Skin of body (tissue), 2 donors: ENCODE measurements around the gene ADGRB2. TPM values are rescaled to one million over a fixed set of nuclear protein-coding genes. Genes with fewer than 3 reads are reported as not detected.
A peak's percentile ranks its signal among the peaks of the same experiment; 100 is the strongest.
"Not testable (repeated sequence)": the region's sequence is repeated elsewhere in the genome, so short reads cannot be mapped to it uniquely, and the experiment has no call there.

Experiments used
- DNase-seq: peaks from one replicate; lab custom pipeline; 2025; lab: John Stamatoyannopoulos, UW
- total RNA-seq: library from RNA; depleted of rRNA; stranded (reverse); fragments of >200 nt; gene quantifications from one replicate; pipeline ENCODE4 v1.2.3, GENCODE V29; 2014

ADGRB2 gene
- total RNA-seq, 1 donor from 2014 or later: 9.4 TPM

DNA sequence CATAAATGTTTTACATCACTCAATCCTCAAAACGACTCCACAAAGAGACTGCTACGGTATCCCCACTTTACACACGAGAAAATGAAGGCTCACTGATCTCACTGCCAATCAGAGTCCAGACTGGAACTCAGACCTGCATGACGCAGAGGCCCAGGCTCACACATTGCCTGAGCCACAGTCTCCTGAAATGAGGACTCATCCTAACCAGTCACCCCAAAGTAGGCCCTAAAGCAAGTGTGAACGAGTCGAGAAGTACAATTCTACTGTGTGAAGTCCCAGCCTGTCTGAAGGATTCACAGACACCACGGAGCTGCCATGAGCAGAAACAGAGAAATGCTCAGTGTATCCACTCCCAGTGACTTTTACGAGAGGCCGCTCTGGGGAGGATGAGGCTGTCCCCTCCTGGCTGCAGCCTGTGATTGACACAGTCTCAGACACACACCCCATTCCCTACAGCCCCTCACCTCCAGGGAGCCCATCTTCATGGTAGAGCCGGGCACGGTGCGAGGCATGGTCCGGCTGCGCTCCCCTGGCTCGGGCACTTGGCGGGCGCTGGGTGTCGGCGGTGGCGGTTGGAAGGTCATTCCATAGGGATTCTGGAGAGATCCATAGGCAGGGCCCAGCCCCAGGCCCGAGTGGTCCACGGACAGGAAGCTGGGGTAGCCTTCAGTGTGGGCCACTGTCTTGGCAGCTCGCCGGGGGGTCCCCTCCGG is 33.6 kb downstream of the ADGRB2 start:
- DNase-seq: no peak

DNA sequence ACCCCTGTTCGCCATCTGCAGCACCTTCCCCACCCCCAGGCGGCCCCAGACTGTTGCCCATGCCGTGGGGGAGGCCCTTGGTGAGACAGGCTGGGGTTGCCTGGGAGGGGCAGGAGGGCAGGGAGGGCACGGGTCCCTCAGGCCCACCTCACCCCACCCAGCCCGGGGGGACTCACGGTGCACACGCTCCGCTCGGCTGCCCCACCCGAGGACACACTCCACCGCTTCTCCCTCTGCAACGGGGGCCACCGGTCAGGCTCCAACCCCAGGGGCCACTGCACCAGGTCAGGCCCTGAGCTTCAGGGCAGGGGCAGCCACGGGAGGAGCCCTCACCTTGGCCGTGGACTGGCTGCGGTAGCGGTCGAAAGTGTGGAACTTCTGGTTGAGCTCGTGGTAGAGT is 36.3 kb downstream of the ADGRB2 start:
- no peak for DNase-seq

DNA sequence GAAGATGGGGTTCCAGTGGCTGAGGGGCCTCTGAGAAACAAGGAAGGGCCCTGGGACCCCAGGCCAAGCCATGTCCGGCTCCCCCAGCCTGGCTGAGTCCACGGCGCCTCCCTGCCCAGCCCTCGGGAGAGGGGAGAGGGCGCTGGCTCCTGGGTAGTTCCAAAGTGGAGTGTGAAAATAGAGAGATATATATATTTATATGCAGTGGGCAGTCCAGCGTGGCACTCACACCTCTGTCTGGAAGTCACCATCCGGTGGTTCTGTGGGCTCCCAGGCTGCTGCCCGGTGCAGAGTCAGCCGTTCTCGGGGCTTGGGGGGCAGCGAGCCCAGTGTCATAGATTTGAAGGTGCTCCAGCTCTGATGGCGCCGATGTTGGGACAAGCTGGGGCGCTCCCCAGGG is 36.9 kb downstream of the ADGRB2 start:
- DNase-seq: no peak

DNA sequence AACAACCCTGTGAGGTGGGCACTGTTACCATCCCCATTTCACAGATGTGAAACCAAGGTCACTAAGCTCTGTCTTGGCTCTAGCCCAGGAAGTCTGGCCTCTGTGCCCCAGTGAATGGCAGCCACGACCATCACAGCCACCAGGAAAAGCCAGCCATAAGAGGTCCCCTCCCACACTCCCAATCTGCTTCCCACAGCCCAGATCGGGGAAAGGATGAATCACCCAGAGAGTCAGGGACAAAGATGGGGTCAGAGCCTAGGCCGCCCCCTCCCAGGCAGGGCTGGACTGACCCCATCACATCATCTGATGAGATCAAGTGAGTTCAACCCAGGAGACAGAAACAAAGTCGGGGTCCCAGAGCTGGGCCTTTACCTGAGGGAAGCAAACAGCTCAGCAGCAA is 37.4 kb downstream of the ADGRB2 start:
- DNase-seq: no peak

DNA sequence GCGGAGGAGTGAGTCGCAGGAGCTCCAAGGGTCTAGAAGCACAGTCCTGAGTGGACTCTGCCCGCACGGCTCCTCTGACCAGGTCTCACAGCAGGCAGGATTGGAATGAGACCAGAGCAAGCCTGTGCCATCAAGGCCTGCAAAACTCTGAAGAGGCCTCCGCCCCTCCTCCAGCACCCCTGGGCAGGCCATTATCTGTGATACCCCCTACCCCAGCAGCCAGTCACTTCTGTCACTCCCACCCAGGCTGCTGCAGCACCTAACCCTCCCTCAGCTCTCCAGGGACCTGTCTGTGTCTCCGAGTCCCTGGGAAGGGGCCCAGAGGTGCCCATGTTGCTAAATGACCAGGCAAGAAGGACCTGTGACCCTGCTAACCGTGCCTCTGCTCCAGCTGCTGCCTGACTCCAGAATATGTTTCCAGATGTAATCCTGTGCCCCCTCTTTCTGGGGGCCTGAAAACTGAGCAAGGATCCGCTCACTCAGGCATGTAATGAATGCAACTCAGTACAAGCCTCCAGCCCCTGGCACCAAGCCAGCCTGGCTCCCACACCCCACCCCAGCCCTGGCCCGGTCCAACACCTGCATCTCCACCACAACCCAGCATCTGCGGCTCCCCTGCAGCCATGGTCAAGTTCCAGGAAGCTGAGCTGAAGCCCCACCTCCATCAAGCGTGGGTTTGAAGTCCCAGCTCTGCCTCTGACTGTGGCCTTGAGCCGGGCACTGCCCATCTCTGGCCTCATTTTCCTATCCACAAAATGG is 38.2 kb downstream of the ADGRB2 start:
- no peak for DNase-seq

DNA sequence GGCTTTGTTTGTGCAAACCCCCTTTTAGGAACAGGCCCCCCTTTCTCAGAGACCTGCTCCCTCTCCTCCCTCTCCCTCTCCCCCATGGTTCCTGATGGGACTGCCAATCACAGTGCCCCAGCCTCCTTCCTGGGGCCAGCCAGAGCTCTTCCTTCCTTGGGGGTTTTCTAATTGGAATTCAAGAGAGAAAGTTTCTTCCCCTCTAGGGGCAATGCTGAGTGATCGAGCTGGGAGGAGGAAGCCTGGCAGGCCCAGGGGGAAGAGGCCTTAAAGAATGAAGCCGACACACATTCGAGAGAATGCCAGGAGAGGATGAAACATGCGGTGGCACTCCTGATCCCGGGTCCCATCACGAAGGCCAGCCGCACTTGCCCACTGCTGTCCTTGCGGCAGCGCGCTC is 39.0 kb downstream of the ADGRB2 start:
- DNase-seq: no peak

DNA sequence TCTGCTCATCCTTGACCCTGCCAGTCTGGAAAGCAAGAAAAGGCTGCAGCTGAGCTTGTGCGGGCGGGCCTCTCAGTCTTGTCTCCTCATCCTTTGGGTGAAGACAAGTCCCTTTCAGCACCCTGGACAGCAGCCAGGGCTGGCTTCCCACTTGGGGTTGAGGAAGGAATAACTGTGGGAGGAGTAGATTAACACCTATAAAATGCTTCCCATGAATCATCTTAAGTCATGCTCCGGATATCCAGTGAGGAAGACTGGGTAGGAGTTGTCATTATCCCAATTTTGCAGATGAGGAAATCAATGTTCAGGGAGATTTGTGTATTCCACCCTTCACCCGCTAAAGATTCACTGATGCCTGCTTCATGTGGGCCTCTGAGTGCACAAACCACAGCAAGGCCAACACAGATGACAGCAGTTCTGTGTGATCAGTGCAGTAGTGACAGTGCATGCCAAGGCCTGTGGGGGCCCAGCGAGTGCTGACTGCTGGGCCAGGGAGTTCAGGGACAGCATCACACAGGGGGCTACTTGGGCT is 40.2 kb downstream of the ADGRB2 start:
- DNase-seq: peak; percentile 10

DNA sequence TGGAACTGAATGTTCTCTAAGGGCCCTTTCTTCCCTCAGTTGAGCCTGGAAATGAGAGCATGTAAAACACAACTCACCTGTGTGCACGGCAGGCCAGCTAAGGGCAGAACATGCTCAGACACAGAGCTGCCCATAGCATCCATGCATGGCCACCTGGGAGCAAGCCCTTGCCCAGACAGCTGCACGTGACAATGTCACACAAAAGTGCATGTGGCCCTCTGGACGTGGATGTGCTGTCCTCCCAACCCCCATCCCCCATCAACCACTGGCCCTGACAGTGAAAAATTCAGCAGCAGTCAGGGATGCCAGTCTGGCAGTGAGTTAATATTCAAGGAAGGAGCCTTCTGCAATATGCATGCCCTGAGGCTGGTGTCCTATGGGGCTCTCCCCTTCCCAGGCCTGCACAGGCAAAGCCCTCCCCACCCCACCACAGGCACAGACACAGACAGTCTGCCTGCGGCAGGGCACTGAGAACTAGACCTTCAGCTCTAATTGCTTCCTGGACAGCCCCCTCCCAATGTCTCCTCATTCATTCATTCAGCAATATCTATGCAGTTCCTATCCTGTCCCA is 45.7 kb downstream of the ADGRB2 start:
- DNase-seq: no peak

DNA sequence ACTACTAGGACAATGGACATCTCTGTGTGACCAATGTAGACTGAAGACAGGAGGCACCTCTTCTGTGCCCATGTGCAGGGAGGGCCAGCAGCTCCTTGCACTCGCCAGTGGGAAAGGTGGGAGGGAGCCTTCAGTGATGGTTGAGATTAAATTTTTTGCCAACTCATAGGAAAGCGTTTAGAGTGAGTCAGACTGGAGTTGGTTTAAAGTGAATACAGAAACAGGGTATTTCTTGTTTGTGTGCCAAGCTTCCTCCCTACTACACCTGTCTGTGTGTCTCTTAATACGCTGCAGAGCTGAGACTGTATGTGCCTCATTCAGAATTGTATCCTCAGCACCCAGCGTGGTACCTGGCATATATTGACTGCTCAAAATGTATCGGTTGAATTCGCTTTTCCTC is 46.8 kb downstream of the ADGRB2 start:
- DNase-seq: no peak

DNA sequence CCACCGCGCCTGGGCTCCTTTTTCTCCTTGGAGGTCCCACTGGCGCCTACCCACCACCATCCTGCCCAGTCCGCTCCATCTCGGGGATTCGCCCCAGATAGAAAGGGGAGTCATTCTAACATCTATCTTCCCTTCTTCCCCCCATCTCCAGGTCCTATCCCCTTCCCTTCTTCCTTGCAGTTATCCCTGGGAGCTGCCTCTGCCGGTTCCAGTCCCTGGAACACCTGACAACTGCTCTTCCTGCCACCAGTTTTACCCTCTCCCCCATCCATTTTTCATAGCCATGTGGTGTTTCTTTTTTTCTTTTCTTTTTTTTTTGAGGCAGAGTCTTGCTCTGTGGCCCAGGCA is 48.3 kb downstream of the ADGRB2 start:
- DNase-seq: no peak

DNA sequence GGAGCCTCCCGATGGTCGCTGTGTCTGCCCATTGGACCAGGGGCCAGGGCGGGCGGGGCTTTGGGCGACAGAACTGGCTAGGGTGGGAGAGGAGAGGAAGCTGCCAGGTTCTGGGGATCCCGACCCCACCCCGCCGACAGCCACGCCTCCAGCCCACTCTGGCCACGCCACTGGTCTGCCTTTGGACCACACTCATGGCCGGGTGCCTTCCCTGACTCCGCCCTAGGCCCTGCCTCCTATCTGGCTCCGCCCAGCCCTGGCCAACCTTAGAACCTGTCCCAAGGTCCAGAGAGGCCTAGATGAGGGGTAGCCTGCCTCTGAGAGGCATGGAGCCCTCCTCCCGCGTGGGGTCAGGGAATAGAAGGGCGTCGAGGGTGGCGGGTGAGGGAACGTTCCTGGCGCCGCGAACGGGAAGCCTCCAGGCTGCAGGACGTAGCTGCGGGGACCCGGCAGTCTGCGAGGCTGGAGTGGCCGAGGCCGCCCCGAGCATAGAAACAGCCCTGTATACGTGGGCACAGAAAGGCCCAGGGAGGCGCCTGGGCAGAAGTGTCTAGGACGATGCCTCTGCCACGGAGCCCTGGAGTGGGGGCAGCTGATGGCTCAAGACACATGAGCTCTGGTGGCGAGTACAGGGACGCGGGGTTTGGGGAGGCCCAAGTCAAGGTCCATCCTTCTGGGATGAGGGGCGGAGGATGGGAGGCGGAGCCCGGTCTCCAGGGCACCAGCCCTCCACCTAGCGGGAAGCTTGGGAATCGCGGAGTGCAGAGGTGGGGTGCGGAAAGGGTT is 48.9 kb downstream of the ADGRB2 start:
- DNase-seq: peak; percentile 97

DNA sequence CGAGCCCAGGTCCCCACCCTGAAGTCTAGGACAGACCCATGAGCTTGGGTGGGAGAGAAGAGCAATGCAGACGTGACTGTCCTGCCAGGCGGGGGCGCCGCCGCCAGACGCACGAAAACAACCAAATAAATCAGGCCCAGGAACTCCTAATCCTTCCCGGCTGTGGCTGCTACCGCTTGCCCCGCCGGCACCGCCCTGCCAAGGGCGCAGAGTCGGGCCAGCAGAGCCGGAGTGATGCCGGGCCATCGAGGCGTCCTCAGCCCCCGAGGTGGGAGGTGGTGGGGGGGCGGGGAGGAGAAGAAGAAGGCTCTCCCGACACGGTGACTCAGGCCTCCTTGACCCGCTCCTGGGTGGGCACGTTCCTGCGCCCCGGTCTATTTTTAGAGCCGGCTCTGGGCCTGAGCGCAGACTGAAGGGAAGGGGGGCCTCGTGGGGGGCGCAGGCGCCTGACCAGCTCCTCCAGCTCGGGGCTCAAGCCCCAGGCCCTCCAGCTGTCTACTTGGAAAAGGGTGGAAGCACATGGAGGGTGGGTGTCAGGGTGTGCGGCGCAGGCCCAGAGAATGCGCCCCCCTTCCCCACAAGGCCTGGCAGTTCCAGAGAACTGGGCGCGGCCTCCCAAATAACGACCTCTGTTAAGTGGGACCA is 49.6 kb downstream of the ADGRB2 start:
- DNase-seq: peak; percentile 85

DNA sequence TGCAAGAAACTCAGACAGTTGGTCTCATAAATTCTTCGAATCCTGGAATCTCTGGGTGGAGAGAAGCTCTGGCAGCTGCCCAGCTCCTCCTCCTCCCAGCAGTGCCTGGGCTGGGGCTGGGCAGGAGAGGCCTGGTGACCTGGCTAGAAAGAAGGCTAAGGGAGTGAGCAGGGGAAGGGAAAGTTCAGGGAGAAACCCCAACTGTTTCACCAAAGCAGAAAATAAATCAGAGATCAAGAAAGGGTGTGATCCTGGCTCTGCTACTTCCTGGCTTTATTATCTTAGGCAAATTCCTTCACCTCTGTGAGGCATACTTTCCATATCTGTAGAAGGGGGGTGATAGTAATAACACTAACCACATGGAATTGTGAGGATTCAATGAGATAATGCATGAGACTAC is 51.5 kb downstream of the ADGRB2 start:
- DNase-seq: peak; percentile 86

DNA sequence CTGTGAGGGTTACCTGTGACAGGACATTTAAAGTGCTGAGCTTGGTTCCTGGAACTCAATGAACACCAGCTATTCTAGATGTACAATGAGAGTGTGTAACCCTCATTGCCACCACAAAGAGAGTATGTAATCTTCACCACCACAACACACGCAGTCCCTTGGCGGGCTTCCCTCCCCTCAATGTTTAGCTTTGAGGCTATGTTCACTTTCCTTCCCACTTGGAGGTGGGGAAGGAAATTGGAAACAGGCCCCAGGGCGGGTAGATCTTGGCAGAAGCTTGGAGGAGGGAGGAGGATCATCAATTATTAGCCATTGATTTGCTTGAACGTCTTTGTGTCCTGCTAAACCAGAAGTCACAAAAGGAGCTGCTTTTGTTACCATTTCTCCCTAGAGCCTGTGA is 52.1 kb downstream of the ADGRB2 start:
- peak; percentile 49 for DNase-seq

DNA sequence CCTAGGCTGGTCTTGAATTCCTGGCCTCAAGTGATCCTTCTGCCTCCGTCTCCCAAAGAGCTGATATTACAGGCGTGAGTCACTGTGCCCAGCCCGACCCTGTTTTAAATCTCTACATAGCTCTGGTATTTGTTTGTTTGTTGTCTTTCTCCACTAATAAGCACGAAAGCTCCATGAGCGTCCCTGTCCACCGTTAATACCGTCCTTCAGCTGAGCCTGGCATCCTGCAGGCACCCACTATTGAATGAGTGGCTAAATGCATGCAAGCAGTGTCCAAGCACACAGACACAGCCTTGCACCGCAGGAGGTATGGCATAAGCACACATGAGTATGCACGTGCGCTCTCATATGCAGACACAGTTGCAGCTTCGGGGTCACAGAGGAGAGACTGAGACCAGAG is 55.8 kb downstream of the ADGRB2 start:
- no peak for DNase-seq

DNA sequence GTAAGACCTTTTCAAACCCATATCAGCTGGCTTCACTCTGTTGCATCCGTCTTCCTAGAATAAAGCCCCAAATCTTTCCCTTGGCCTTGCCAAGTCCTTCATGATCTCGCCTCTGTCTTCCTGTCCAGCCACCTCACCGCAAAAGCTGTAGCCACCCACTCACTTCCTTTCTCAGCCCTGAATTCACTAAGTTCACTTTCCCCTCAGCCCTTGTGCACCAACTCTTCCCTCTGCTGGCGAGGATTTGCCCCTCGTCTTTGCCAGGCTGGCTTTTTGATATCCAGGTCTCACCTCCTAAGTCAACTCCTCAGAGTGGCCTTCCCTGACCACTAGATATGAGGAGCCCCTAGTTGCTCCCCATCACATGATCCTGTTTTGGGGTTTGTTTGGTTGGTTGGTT is 56.4 kb downstream of the ADGRB2 start:
- DNase-seq: no peak

DNA sequence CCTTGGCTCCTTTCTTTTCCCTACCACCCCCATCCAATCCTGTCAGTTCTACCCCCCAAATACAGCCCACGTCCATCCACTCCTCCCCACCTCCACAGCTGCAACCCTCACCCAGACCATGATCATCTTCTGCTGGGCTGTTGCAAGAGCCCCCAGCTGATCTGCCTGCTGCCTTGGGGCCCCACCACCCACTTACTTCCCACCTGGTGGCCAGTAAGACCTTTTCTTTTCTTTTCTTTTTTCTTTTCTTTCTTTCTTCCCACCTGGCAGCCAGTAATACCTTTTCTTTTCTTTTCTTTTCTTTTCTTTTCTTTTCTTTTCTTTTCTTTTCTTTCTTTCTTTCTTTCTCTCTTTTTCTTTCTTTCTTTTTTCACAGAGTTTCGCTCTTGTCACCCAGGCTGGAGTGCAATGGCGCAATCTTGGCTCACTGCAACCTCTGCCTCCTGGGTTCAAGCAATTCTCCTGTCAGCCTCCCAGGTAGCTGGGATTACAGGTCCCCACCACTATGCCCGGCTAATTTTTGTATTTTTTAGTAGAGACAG is 57.0 kb downstream of the ADGRB2 start:
- DNase-seq: not testable (repeated sequence)

DNA sequence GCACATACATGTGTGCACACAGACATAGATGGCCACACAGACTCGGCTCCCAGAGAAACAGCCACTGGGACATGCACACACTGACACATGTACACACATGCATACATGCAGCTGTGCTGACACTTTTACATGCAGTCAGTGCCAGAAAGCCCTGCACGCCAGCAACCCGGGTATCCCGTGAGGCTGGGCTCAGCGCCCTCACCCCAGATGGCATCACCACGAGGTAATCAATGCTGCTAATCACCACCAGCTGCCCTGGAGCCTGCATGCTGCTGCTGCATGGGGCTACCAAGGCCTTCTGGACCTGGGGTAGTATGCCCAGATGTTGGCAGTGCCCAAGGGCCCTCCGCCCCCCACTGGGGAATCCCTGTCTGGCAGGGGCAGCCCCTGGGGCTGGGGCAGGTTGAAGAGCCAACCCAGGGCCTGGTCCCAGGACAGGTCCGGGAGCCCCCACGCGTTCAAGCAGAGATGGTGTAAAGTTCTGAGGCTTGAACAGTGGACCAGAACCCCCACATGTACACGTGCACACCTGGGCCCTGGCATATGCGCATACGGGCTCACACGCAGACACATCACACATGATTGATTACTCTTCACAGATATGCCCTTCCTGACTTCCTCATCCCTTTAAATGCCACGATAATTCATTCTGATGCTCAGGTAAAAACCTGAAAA is 57.6 kb downstream of the ADGRB2 start:
- no peak for DNase-seq

DNA sequence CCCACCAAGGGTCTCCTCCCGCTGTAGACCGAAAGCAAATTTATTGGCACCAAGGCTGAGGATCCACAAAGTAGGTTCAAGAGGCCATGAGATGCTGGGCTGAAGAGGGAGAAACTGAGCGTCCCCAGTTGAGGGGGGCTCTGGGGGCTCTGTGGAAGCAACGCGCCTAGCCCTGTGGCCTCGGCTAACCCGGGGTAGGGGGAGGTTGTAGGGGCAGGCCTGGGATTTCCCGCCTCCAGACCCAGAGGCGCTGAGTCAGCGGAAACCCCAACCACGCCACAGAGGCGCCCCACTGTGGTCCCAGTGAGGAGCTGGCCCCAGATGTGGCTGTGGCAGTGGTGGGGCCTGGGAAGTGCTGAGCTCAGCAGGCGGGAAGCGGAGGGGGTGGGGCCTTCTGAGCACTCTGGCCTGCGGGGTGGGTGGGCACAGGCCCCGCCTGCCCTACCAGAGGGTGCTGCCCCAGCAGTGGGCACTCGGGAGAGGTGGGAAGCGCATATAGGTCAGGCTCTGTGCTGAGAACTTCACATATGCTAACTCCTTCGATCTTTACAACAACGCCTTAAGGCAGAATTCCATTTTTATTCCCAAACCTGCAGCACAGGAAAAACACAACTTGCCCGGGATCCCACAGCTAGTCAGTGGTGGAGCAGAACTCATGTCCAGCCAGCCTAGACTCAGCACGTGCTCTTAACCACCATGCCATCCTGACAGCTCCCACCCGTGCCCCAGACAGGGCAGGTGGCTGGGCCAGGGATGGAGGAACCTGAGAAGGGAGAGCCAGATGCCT is 58.9 kb downstream of the ADGRB2 start:
- peak; percentile 56 for DNase-seq
